Gastrocnemius medialis (tissue), 4 donors: ENCODE data around the gene TLR7. TPM values are rescaled to one million over a fixed set of nuclear protein-coding genes. Genes with fewer than 3 reads are reported as not detected.

Source experiments
- ATAC-seq, 2 donors: fragments of 150-250 bp; one replicate each; pipeline ENCODE4 v1.9.1; 2016
- DNase-seq, 2 donors: peaks; one replicate each; pipeline ENCODE4 v3.0.0-alpha.2; 2019
- H3K27ac ChIP-seq, 4 donors: fragments of 200-600 bp; sonication (generic); 1 replicate in 1 of 4; 2 replicates in 3 of 4; pipeline ENCODE4 v1.5.1; 2016 to 2018; ENCODE audit warnings: mild to moderate bottlenecking in 2 of 4, moderate library complexity in 1 of 4
- H3K27me3 ChIP-seq, 3 donors: fragments of 200-600 bp; sonication (generic) in 2 of 3; 1 replicate in 1 of 3; 2 replicates in 2 of 3; pipeline versions ENCODE4 v1.5.1 to v1.6.0; 2016 to 2019; ENCODE audit warnings: mild to moderate bottlenecking in 1 of 3, moderate library complexity in 1 of 3
- H3K36me3 ChIP-seq, 2 donors: fragments of 200-600 bp; sonication (generic) in 1 of 2; one replicate each; pipeline ENCODE4 v1.5.1; 2017 to 2018
- H3K4me1 ChIP-seq, 2 donors: fragments of 200-600 bp; sonication (generic) in 1 of 2; one replicate each; pipeline ENCODE4 v1.5.1; 2016 to 2017; ENCODE audit warnings: mild to moderate bottlenecking in 2 of 2
- H3K4me3 ChIP-seq, 4 donors: fragments of 200-600 bp; sonication (generic) in 3 of 4; 1 replicate in 1 of 4; 2 replicates in 3 of 4; pipeline ENCODE4 v1.5.1; 2016 to 2019; ENCODE audit warnings: mild to moderate bottlenecking in 2 of 4
- H3K9me3 ChIP-seq, 3 donors: fragments of 200-600 bp; sonication (generic) in 2 of 3; 1 replicate in 1 of 3; 2 replicates in 2 of 3; pipeline ENCODE4 v1.5.1; 2016 to 2019
- CTCF ChIP-seq, 5 experiments: fragments of 450-650 bp in 3 of 5; fragments of 200-600 bp in 2 of 5; sonication (generic) in 2 of 5; IDR thresholded peaks in 4 of 5; conservative IDR thresholded peaks in 1 of 5; 1 replicate in 4 of 5; 2 replicates in 1 of 5; pipeline ENCODE4 v1.5.1; 2016 to 2019; ENCODE audit warnings: antibody characterized with exemption in 5 of 5, mild to moderate bottlenecking in 3 of 5, moderate library complexity in 3 of 5
- POLR2A ChIP-seq, 2 donors: fragments of 450-650 bp; IDR thresholded peaks; one replicate each; pipeline ENCODE4 v1.6.1; 2017; ENCODE audit warnings: antibody characterized with exemption in 2 of 2, mild to moderate bottlenecking in 2 of 2, moderate library complexity in 2 of 2
- in situ Hi-C, 4 donors: fragments of 200-750 bp; cut with MboI; loops; one replicate each; pipeline versions ENCODE4 v1.15.0 to v1.8.0; 2017; ENCODE audit warnings: low sequenced_read_pairs in 4 of 4
- intact Hi-C: fragments of 100-400 bp; cut with DNase I; formaldehyde crosslinking; loops from one replicate; pipeline ENCODE4 v1.15.1; 2023; ENCODE audit warnings: low total_unique reads
- total RNA-seq, 4 donors: library from RNA; depleted of rRNA; stranded (reverse); fragments of >200 nt; gene quantifications; one replicate each; pipeline versions ENCODE4 v1.1.0 to v1.2.3, GENCODE V29; 2016

Gene TLR7
- total RNA-seq, 4 donors from 2014 or later, result 0.05 to 0.23 (median 0.16) TPM

DNA sequence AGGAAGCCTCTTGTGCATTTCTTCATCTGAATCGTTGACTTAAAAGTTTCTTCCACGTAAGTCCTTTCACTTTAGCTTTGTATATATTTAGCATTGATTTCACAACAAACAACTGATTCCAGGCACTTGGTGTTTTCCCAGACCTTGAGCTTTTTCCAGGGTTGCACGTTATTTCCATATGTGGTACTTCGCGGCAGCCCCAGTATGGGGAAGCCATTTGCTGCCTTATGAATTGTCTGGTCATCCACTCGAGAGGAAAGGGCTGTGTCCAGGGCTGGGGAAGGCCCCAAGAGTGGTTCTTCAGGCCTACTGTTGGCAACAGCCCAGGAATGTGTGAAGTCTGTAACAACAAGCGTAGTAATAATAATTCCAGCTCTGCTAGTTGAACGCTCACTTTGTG lies 36.8 kb downstream of the TLR7 start:
- Histone ChIP-seq H3K27ac (no peak overlapping the region), H3K4me1 (no peaks in the 10 kb centered on the region), H3K27me3 (no peaks in the 10 kb centered on the region), H3K9me3 (no peaks in the 10 kb centered on the region), H3K36me3 (no peaks in the 10 kb centered on the region), H3K4me3 (no peak overlapping the region)
- ATAC-seq, result no peak
- TF ChIP-seq CTCF (IDR thresholded peaks at IDR 0.05 in 4 of 5, conservative IDR thresholded peaks at IDR 0.05 in 1 of 5), result no peak
- TF ChIP-seq POLR2A (IDR thresholded peaks at IDR 0.05), result no peak
- no peak for DNase-seq
- in situ Hi-C loops (no loop called here), intact Hi-C loops (no loop called here)

GRCh38 chrX:12906046-12906761 lies 39.3 kb downstream of the TLR7 start, which contains the start of gene TLR8:
Gene TLR8 (plus strand): TSS chrX:12906620. CDS start chrX:12906707, 87 bp downstream.
- Histone ChIP-seq H3K4me1 (no peaks in the 10 kb centered on the region), H3K27ac (no peak within 1 kb of the TSS), H3K36me3 (no peaks in the 10 kb centered on the region), H3K4me3 (no peak within 1 kb of the TSS), H3K27me3 (no peaks in the 10 kb centered on the region), H3K9me3 (no peaks in the 10 kb centered on the region)
- ATAC-seq, result no peak
- TF ChIP-seq POLR2A (IDR thresholded peaks at IDR 0.05), result no peak
- TF ChIP-seq CTCF (IDR thresholded peaks at IDR 0.05 in 4 of 5, conservative IDR thresholded peaks at IDR 0.05 in 1 of 5), result no peak
- intact Hi-C loops, result no loop called here
- in situ Hi-C loops, result no loop called here
- no peak for DNase-seq

DNA sequence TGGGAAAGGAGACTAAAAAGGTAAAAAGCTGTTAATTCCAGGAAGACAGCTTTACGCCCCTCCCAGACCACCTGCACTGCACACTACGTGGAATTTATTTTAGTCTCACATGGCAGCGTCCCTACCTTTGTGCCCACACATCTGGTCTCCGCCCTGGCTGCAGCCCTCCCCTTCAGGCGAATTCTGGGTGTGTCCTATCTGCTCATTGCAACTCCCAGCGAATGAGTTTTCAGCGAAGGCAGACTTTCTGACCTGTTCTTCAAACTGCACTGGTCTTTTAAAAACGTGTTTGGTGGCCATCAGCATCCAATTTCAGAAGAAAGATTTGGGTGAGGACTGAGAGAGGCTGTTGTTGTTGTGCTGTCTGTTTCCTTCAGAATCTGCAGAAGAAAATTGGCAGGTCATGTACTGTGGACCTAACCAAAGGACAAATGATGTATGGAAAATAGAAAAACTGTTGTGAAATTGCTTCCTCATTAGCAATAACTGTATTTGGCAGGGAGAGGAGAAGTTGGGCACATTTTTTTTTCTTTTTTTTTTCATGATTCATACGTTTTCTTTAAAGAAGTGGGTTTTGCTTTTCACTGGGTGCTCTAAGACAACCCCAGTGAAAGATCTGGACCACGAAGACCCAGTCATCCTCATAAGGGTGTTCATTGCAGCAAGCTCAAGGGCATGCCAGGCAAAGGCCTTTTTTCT lies 43.7 kb downstream of the TLR7 start:
- intact Hi-C loops (no loop called here), in situ Hi-C loops (no loop called here)
- H3K4me1 ChIP-seq, result no peaks in the 10 kb centered on the region
- DNase-seq (no peak), ATAC-seq (no peak)
- H3K27me3 ChIP-seq, result no peaks in the 10 kb centered on the region
- H3K9me3 ChIP-seq, result no peaks in the 10 kb centered on the region
- no peak overlapping the region for H3K27ac ChIP-seq
- TF ChIP-seq CTCF (IDR thresholded peaks at IDR 0.05 in 4 of 5, conservative IDR thresholded peaks at IDR 0.05 in 1 of 5) (no peak), POLR2A (IDR thresholded peaks at IDR 0.05) (no peak)
- H3K36me3 ChIP-seq, result no peaks in the 10 kb centered on the region
- no peak overlapping the region for H3K4me3 ChIP-seq

GRCh38 chrX:12911122-12911470 lies 44.2 kb downstream of the TLR7 start:
- Histone ChIP-seq H3K4me3 (no peak overlapping the region), H3K9me3 (no peaks in the 10 kb centered on the region), H3K4me1 (no peaks in the 10 kb centered on the region), H3K36me3 (no peaks in the 10 kb centered on the region), H3K27ac (no peak overlapping the region), H3K27me3 (no peaks in the 10 kb centered on the region)
- DNase-seq (no peak), ATAC-seq (no peak)
- intact Hi-C loops (no loop called here), in situ Hi-C loops (no loop called here)
- TF ChIP-seq POLR2A (IDR thresholded peaks at IDR 0.05) (no peak), CTCF (IDR thresholded peaks at IDR 0.05 in 4 of 5, conservative IDR thresholded peaks at IDR 0.05 in 1 of 5) (no peak)
